CD4-positive, alpha-beta T cell treated with Interferon alpha-2 for 1 hour (primary cell): ENCODE data around the gene SDK1.

Experiments
- DNase-seq, 2 donors: peaks; one replicate each; pipeline ENCODE4 v3.0.0-alpha.2; 2020 to 2022

SDK1 gene

GRCh38 chr7:4129481-4130122, 828.5 kb downstream of the SDK1 start:
- DNase-seq: no peak

GRCh38 chr7:4131063-4131462, 830.0 kb downstream of the SDK1 start:
- no peak for DNase-seq

- no peak for DNase-seq
Measured at GRCh38 chr7:4132221-4132620, 831.2 kb downstream of the SDK1 start.

- DNase-seq: no peak
Measured at GRCh38 chr7:4133491-4134044, 832.5 kb downstream of the SDK1 start.

- DNase-seq: no peak
Measured at GRCh38 chr7:4134204-4134603, 833.2 kb downstream of the SDK1 start.

- DNase-seq: no peak
Measured at GRCh38 chr7:4134631-4135030, 833.6 kb downstream of the SDK1 start.

- DNase-seq: no peak
Measured at GRCh38 chr7:4135301-4135700, 834.2 kb downstream of the SDK1 start.

GRCh38 chr7:4136036-4136435, 835.0 kb downstream of the SDK1 start:
- DNase-seq: no peak

- no peak for DNase-seq
Measured at GRCh38 chr7:4136501-4137110, 835.6 kb downstream of the SDK1 start.

- no peak for DNase-seq
Measured at GRCh38 chr7:4137552-4137951, 836.5 kb downstream of the SDK1 start.

GRCh38 chr7:4138866-4139265, 837.8 kb downstream of the SDK1 start:
- DNase-seq: no peak

- no peak for DNase-seq
Measured at GRCh38 chr7:4139656-4140625, 838.9 kb downstream of the SDK1 start.

GRCh38 chr7:4140933-4141332, 839.9 kb downstream of the SDK1 start:
- no peak for DNase-seq

- no peak for DNase-seq
Measured at GRCh38 chr7:4143006-4143405, 842.0 kb downstream of the SDK1 start.

- no peak for DNase-seq
Measured at GRCh38 chr7:4143511-4144171, 842.6 kb downstream of the SDK1 start.

GRCh38 chr7:4144172-4144701, 843.2 kb downstream of the SDK1 start:
- no peak for DNase-seq

- DNase-seq: no peak
Measured at GRCh38 chr7:4144811-4145510, 843.9 kb downstream of the SDK1 start.

- DNase-seq: no peak
Measured at GRCh38 chr7:4145576-4145975, 844.5 kb downstream of the SDK1 start.

- DNase-seq: no peak
Measured at GRCh38 chr7:4147926-4148620, 847.0 kb downstream of the SDK1 start.

- DNase-seq: no peak
Measured at GRCh38 chr7:4149236-4149635, 848.2 kb downstream of the SDK1 start.

- DNase-seq: no peak
Measured at GRCh38 chr7:4149645-4150044, 848.6 kb downstream of the SDK1 start.
